ENCODE data around the gene FAM90A26.
A peak's percentile ranks its signal among the peaks of the same experiment; 100 is the strongest.
"Not testable (repeated sequence)": the region's sequence is repeated elsewhere in the genome, so short reads cannot be mapped to it uniquely, and the experiment has no call there.

FAM90A26 gene

DNA sequence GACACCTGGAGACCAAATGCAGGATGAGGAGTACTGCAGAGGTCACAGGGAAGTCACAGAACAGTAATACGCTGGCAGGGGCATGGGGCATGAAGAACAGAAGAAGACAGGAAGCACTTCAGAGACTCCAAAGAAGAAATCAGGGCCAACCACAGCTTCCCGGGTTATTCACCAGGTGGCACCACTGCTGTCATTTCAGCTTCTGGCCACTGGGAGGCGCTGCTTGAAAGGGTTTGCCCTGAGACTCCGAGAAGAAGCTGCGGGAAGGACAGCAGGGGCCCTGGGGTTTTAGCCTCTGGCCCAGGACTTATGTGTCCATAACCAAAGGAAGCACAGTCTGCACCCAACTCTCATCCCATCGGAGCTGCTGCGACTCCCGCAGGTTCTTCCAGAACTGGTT, 4.2 kb upstream of the FAM90A26 start:
- peak; percentile 56 for DNase-seq

GRCh38 chr4:9210357-9210756, 40.1 kb downstream of the FAM90A26 start, which contains the start of gene USP17L10:
TSS of gene USP17L10 (plus strand) at chr4:9210657. CDS start at chr4:9210657, 0 bp downstream.
- DNase-seq = not testable (repeated sequence)

DNA sequence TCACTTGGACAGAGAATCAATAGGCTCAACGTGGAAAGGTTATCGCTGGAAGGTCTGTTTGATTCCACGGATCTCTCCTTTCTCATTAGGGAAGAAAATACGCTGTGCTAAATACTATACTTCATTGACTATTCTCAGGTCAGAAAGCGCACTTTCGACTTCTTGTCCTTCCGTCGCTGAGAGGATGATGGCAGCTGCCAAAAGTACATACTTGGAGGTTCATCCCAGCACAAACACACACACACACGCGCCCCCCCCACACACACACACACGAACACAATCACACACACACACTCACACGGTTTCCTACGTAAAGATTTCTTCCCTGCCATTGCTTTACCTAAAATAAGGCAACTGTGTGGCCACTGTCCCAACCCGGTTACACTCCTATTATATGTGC, 44.5 kb downstream of the FAM90A26 start:
- not testable (repeated sequence) for DNase-seq

- DNase-seq = not testable (repeated sequence)
Observed at GRCh38 chr4:9215105-9215504, 44.9 kb downstream of the FAM90A26 start, which contains the start of gene USP17L11. TSS of gene USP17L11 (plus strand) at chr4:9215405. CDS start at chr4:9215405, 0 bp downstream.

DNA sequence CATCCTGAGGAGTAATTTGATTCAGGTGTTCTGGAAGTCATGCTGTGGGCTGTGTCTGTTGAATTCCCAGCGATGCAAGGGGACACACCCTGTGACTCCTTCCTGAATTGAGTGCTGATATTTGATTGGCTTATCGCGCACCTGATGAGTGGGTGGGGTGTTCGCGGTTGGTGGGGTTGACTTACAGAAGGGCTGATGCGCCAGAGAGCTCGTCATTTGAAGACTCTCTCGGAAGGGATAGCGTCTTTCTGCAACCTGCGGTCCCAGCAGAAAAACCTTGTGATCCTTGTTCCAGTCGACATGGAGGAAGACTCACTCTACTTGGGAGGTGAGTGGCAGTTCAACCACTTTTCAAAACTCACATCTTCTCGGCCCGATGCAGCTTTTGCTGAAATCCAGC, 49.6 kb downstream of the FAM90A26 start, which contains the start of gene USP17L12:
Gene USP17L12, plus strand, starts transcription at position 301 of the 400 bp plus-strand sequence. Its CDS starts 0 bp downstream, at position 301.
- DNase-seq = not testable (repeated sequence)

GRCh38 chr4:9224596-9224995, 54.4 kb downstream of the FAM90A26 start, which contains the start of gene USP17L13:
TSS of gene USP17L13 (plus strand) at chr4:9224896. CDS start at chr4:9224896, 0 bp downstream.
- not testable (repeated sequence) for DNase-seq

Measured in CD4-positive, alpha-beta T cell treated with Interferon gamma for 1 hour (primary cell).